Activated CD8-positive, alpha-beta T cell treated with anti-CD3 and anti-CD28 coated beads for 36 hours (primary cell): ENCODE measurements around the gene C11orf16. TPM values are rescaled to one million over a fixed set of nuclear protein-coding genes. Genes with fewer than 3 reads are reported as not detected.

ENCODE experiments used
- ATAC-seq: fragments of 200-7000 bp; cut with Tn5 transposase; one replicate; pipeline ENCODE4 v1.10.0; 2021; ENCODE audit warnings: mild to moderate bottlenecking, moderate library complexity
- CTCF ChIA-PET: fragments of 350-600 bp; sonication (Branson Sonifier 250); formaldehyde crosslinking; loops from one replicate; lab custom pipeline; 2021; ENCODE audit warnings: antibody characterized with exemption; lab: Charles Lee
- POLR2A ChIA-PET: fragments of 350-600 bp; sonication (Branson Sonifier 250); formaldehyde crosslinking; loops from one replicate; lab custom pipeline; 2021; ENCODE audit warnings: antibody characterized with exemption; lab: Charles Lee
- DNase-seq: peaks from one replicate; pipeline ENCODE4 v3.0.0-alpha.2; 2020
- H3K27ac Mint-ChIP-seq: one replicate; pipeline ENCODE4 v1.8.0; 2021; ENCODE audit warnings: mild to moderate bottlenecking, mixed read lengths
- H3K27me3 Mint-ChIP-seq: one replicate; pipeline ENCODE4 v1.8.0; 2021; ENCODE audit warnings: mixed read lengths
- H3K36me3 Mint-ChIP-seq: one replicate; pipeline ENCODE4 v1.8.0; 2021; ENCODE audit warnings: low read depth, mixed read lengths
- H3K4me1 Mint-ChIP-seq: one replicate; pipeline ENCODE4 v1.8.0; 2021; ENCODE audit warnings: low read depth, mixed read lengths
- H3K4me3 Mint-ChIP-seq: one replicate; pipeline ENCODE4 v1.8.0; 2021; ENCODE audit warnings: mild to moderate bottlenecking, moderate library complexity, mixed read lengths
- H3K9me3 Mint-ChIP-seq: one replicate; pipeline ENCODE4 v1.8.0; 2021; ENCODE audit warnings: mixed read lengths
- CTCF ChIP-seq: fragments of 200-600 bp; IDR thresholded peaks from one replicate; pipeline ENCODE4 v1.8.0; 2022; ENCODE audit warnings: antibody characterized with exemption, mild to moderate bottlenecking
- intact Hi-C: fragments of 100-400 bp; cut with micrococcal nuclease; formaldehyde crosslinking; loops from one replicate; pipeline ENCODE4 v1.10.0; 2022
- total RNA-seq, 2 experiments: library from RNA; stranded (reverse); gene quantifications; one replicate each; pipeline ENCODE4 v1.2.3, GENCODE V29; 2021

C11orf16 gene
- total RNA-seq, 2 experiments from 2014 or later: not detected

- POLR2A ChIA-PET: no interaction called here
- Mint-ChIP-seq H3K36me3 (peaks cover 23% of the 10 kb centered on the region), H3K9me3 (no peaks in the 10 kb centered on the region), H3K27me3 (no peaks in the 10 kb centered on the region), H3K4me1 (peaks cover 32% of the 10 kb centered on the region), H3K4me3 (peak overlapping the region; percentile 59), H3K27ac (peak overlapping the region; percentile 82)
- DNase-seq: peak; percentile 79
- peak; percentile 79 for TF ChIP-seq CTCF
- CTCF ChIA-PET: interaction anchor here (0.7 to 5.1 kb wide), 25 partner anchors 9 to 594 kb away, joined by 3 to 49 read pairs (median 4); partner anchors contain the start of genes ASCL3 and TMEM9B
- intact Hi-C loops: loop anchor here (5.0 to 10.0 kb wide), 2 partner anchors 48 to 221 kb away; partner anchors contain the start of gene TMEM9B
- peak; percentile 52 for ATAC-seq
Observed at GRCh38 chr11:8913961-8914660, 18.6 kb downstream of the C11orf16 start.

- peak; percentile 80 for ATAC-seq
Observed at GRCh38 chr11:8911029-8911823, 21.5 kb downstream of the C11orf16 start, which contains the start of gene AKIP1. AKIP1 (plus strand) TSS chr11:8911189; CDS start chr11:8911450, 261 bp downstream.

GRCh38 chr11:8910649-8911026 lies 22.1 kb downstream of the C11orf16 start:
- Mint-ChIP-seq H3K4me1 (peaks cover 43% of the 10 kb centered on the region), H3K27ac (no peak overlapping the region), H3K9me3 (no peaks in the 10 kb centered on the region), H3K36me3 (peaks cover 15% of the 10 kb centered on the region), H3K4me3 (peak overlapping the region; percentile 84), H3K27me3 (no peaks in the 10 kb centered on the region)
- intact Hi-C loops: loop anchor here (5.0 to 10.0 kb wide), 2 partner anchors 52 to 224 kb away; partner anchors contain the start of gene TMEM9B
- DNase-seq (no peak), ATAC-seq (peak; percentile 16)
- no peak for TF ChIP-seq CTCF
- ChIA-PET CTCF (interaction anchor here (0.6 to 5.1 kb wide), 4 partner anchors 50 to 228 kb away, joined by 3 to 49 read pairs (median 14); no protein-coding TSS in a partner anchor), POLR2A (interaction anchor here (1.5 kb wide), 1 partner anchor 228 kb away, joined by 7 read pairs; the partner anchor contains the start of genes RPL27A and TRIM66)

More at GRCh38 chr11:8911029-8911823, 21.5 kb downstream of the C11orf16 start, which contains the start of gene AKIP1:
- Mint-ChIP-seq H3K27me3 (no peaks in the 10 kb centered on the region), H3K4me3 (peak within 1 kb of the TSS; percentile 84), H3K27ac (peak within 1 kb of the TSS; percentile 88), H3K36me3 (peaks cover 15% of the 10 kb centered on the region), H3K9me3 (no peaks in the 10 kb centered on the region), H3K4me1 (peaks cover 42% of the 10 kb centered on the region)
- no peak for TF ChIP-seq CTCF
- peak; percentile 90 for DNase-seq
- intact Hi-C loops: loop anchor here (5.0 to 10.0 kb wide), 2 partner anchors 51 to 224 kb away; partner anchors contain the start of gene TMEM9B
- CTCF ChIA-PET: interaction anchor here (0.9 to 5.1 kb wide), 5 partner anchors 29 to 228 kb away, joined by 3 to 49 read pairs (median 4); no protein-coding TSS in a partner anchor
- POLR2A ChIA-PET: interaction anchor here (1.0 to 1.5 kb wide), 5 partner anchors 10 to 550 kb away, joined by 3 to 7 read pairs (median 3); partner anchors contain the start of genes RPL27A, TMEM9B, TRIM66 and ZNF143

GRCh38 chr11:8908099-8908498 lies 24.6 kb downstream of the C11orf16 start:
- ChIA-PET POLR2A (interaction anchor here (0.8 to 1.0 kb wide), 2 partner anchors 219 to 222 kb away, joined by 3 read pairs; no protein-coding TSS in a partner anchor), CTCF (interaction anchor here (0.8 to 1.3 kb wide), 3 partner anchors 51 to 229 kb away, joined by 3 to 4 read pairs (median 3); no protein-coding TSS in a partner anchor)
- H3K27me3 Mint-ChIP-seq: peaks cover 2% of the 10 kb centered on the region
- DNase-seq: no peak
- H3K4me1 Mint-ChIP-seq: peaks cover 26% of the 10 kb centered on the region
- intact Hi-C loops: no loop called here
- no peak for ATAC-seq
- H3K4me3 Mint-ChIP-seq: no peak overlapping the region
- H3K27ac Mint-ChIP-seq: no peak overlapping the region
- no peaks in the 10 kb centered on the region for H3K9me3 Mint-ChIP-seq
- TF ChIP-seq CTCF: no peak
- peaks cover 4% of the 10 kb centered on the region for H3K36me3 Mint-ChIP-seq
